DMS 273 (cell line): ENCODE measurements around the gene ATP5F1C.
"Not testable (repeated sequence)": the region's sequence is repeated elsewhere in the genome, so short reads cannot be mapped to it uniquely, and the experiment has no call there.

Experiments
- DNase-seq: peaks from one replicate; lab custom pipeline; 2025; ENCODE audit not compliant: unreplicated experiment; lab: John Stamatoyannopoulos, UW

Gene ATP5F1C

GRCh38 chr10:7787857-7788638 is at the start of gene ATP5F1C, which contains the start of gene KIN:
Gene ATP5F1C, plus strand, starts transcription at chr10:7788177. Its CDS starts 31 bp downstream, at chr10:7788208.
Gene KIN, minus strand, starts transcription at chr10:7787993. Its CDS starts 60 bp downstream, at chr10:7787933.
- peak; percentile 96 for DNase-seq

- no peak for DNase-seq
Measured at GRCh38 chr10:7738536-7739407, 49.2 kb upstream of the ATP5F1C start.

GRCh38 chr10:7744307-7744706 is 43.7 kb upstream of the ATP5F1C start:
- DNase-seq, result no peak

- DNase-seq, result not testable (repeated sequence)
Measured at GRCh38 chr10:7748637-7749036, 39.3 kb upstream of the ATP5F1C start.

GRCh38 chr10:7750222-7750621 is 37.8 kb upstream of the ATP5F1C start:
- DNase-seq, result no peak

GRCh38 chr10:7752251-7752650 is 35.7 kb upstream of the ATP5F1C start:
- no peak for DNase-seq

- DNase-seq, result no peak
Measured at GRCh38 chr10:7755103-7755502, 32.9 kb upstream of the ATP5F1C start.

GRCh38 chr10:7756360-7756992 is 31.5 kb upstream of the ATP5F1C start:
- peak; percentile 10 for DNase-seq

- DNase-seq, result no peak
Measured at GRCh38 chr10:7763929-7764328, 24.0 kb upstream of the ATP5F1C start.

GRCh38 chr10:7766241-7766640 is 21.7 kb upstream of the ATP5F1C start:
- DNase-seq, result no peak

- DNase-seq, result no peak
Measured at GRCh38 chr10:7767209-7767608, 20.8 kb upstream of the ATP5F1C start.

- no peak for DNase-seq
Measured at GRCh38 chr10:7768417-7768816, 19.6 kb upstream of the ATP5F1C start.

GRCh38 chr10:7773845-7774801 is 13.9 kb upstream of the ATP5F1C start:
- DNase-seq, result peak; percentile 48

GRCh38 chr10:7776777-7777176 is 11.2 kb upstream of the ATP5F1C start:
- no peak for DNase-seq

- not testable (repeated sequence) for DNase-seq
Measured at GRCh38 chr10:7782194-7782593, 5.8 kb upstream of the ATP5F1C start.

GRCh38 chr10:7786430-7786829 is 1.5 kb upstream of the ATP5F1C start:
- no peak for DNase-seq

- peak; percentile 21 for DNase-seq
Measured at GRCh38 chr10:7787150-7787856, 674 bp upstream of the ATP5F1C start.

- DNase-seq, result peak; percentile 53
Measured at GRCh38 chr10:7788639-7789286, 786 bp downstream of the ATP5F1C start.

- DNase-seq, result peak; percentile 41
Measured at GRCh38 chr10:7789390-7789789, 1.4 kb downstream of the ATP5F1C start.
